CD14-positive monocyte (primary cell): ENCODE data around the gene DYNC2LI1. TPM values are rescaled to one million over a fixed set of nuclear protein-coding genes. Genes with fewer than 3 reads are reported as not detected.

Source experiments
- DNase-seq, 3 donors: peaks; one replicate each; pipeline ENCODE4 v3.0.0-alpha.2; 2011 to 2022
- H2AFZ ChIP-seq: 2 replicates; pipeline ENCODE4 v1.6.0; 2012; ENCODE audit warnings: mild to moderate bottlenecking, low read depth, low read length, inconsistent platforms; ENCODE audit not compliant: insufficient read depth, poor library complexity, severe bottlenecking
- H3K27ac ChIP-seq, 2 donors: 1 replicate in 1 of 2; 2 replicates in 1 of 2; pipeline ENCODE4 v1.5.1; 2012 to 2013; ENCODE audit warnings: low read length in 2 of 2, control low read depth in 1 of 2, inconsistent platforms in 1 of 2, low read depth in 1 of 2, mild to moderate bottlenecking in 1 of 2
- H3K27me3 ChIP-seq, 2 donors: one replicate each; pipeline versions ENCODE4 v1.6.0 to v1.6.1; 2011 to 2013; ENCODE audit warnings: low read length in 2 of 2; ENCODE audit not compliant: control insufficient read depth in 2 of 2, insufficient read depth in 2 of 2
- H3K36me3 ChIP-seq, 2 donors: replicated peaks in 1 of 2; 1 replicate in 1 of 2; 2 replicates in 1 of 2; pipeline versions ENCODE4 v1.5.1 to v1.6.1; 2012 to 2013; ENCODE audit warnings: low read length in 2 of 2, control low read depth in 1 of 2, inconsistent platforms in 1 of 2, mild to moderate bottlenecking in 1 of 2; ENCODE audit not compliant: insufficient read depth in 2 of 2, control insufficient read depth in 1 of 2
- H3K4me1 ChIP-seq, 2 donors: 1 replicate in 1 of 2; 2 replicates in 1 of 2; pipeline versions ENCODE4 v1.5.1 to v1.6.1; 2012 to 2013; ENCODE audit warnings: low read length in 2 of 2, control low read depth in 1 of 2, inconsistent platforms in 1 of 2, mild to moderate bottlenecking in 1 of 2, moderate library complexity in 1 of 2; ENCODE audit not compliant: insufficient read depth in 2 of 2, control insufficient read depth in 1 of 2
- H3K4me2 ChIP-seq: replicated peaks from 2 replicates; pipeline ENCODE3; 2012; ENCODE audit warnings: low read length, moderate library complexity, mild to moderate bottlenecking; ENCODE audit not compliant: poor library complexity, severe bottlenecking; ENCODE audit errors: extremely low read depth
- H3K4me3 ChIP-seq, 3 experiments: fragments of 200-600 bp in 1 of 3; sonication (generic) in 1 of 3; replicated peaks in 1 of 3; 1 replicate in 2 of 3; 2 replicates in 1 of 3; pipeline ENCODE4 v1.5.1; 2011 to 2013; ENCODE audit warnings: low read length in 3 of 3, mild to moderate bottlenecking in 3 of 3, control low read depth in 2 of 3, low read depth in 2 of 3, inconsistent platforms in 1 of 3, moderate library complexity in 1 of 3
- H3K79me2 ChIP-seq: 2 replicates; pipeline ENCODE4 v1.6.0; 2012; ENCODE audit warnings: mild to moderate bottlenecking, control low read depth, inconsistent platforms, low read length, moderate library complexity; ENCODE audit not compliant: insufficient read depth
- H3K9ac ChIP-seq: 2 replicates; pipeline ENCODE4 v1.6.0; 2017; ENCODE audit warnings: low read length, mild to moderate bottlenecking; ENCODE audit not compliant: insufficient read depth, poor library complexity, severe bottlenecking
- H3K9me3 ChIP-seq, 2 donors: replicated peaks in 1 of 2; 1 replicate in 1 of 2; 2 replicates in 1 of 2; pipeline versions ENCODE4 v1.5.1 to v1.6.1; 2012 to 2013; ENCODE audit warnings: low read length in 2 of 2, control low read depth in 1 of 2; ENCODE audit not compliant: control insufficient read depth in 1 of 2, insufficient read depth in 1 of 2
- H4K20me1 ChIP-seq: 2 replicates; pipeline ENCODE4 v1.6.0; 2012; ENCODE audit warnings: mild to moderate bottlenecking, low read length, control low read depth, moderate library complexity; ENCODE audit not compliant: insufficient read depth
- H3K27ac Mint-ChIP-seq, 7 donors: one replicate each; pipeline ENCODE4 v1.8.0; 2020; ENCODE audit warnings: mild to moderate bottlenecking in 7 of 7, mixed read lengths in 7 of 7, moderate library complexity in 6 of 7, inconsistent platforms in 2 of 7
- H3K27me3 Mint-ChIP-seq, 3 donors: one replicate each; pipeline ENCODE4 v1.8.0; 2021 to 2022; ENCODE audit warnings: low read depth in 3 of 3, mild to moderate bottlenecking in 3 of 3, mixed read lengths in 3 of 3, moderate library complexity in 3 of 3, inconsistent platforms in 1 of 3
- H3K36me3 Mint-ChIP-seq, 2 donors: one replicate each; pipeline ENCODE4 v1.8.0; 2020; ENCODE audit warnings: mixed read lengths in 2 of 2, inconsistent platforms in 1 of 2, mild to moderate bottlenecking in 1 of 2
- H3K4me1 Mint-ChIP-seq: one replicate; pipeline ENCODE4 v1.8.0; 2020; ENCODE audit warnings: mild to moderate bottlenecking, mixed read lengths
- H3K4me3 Mint-ChIP-seq, 2 donors: one replicate each; pipeline ENCODE4 v1.8.0; 2020; ENCODE audit warnings: mild to moderate bottlenecking in 2 of 2, mixed read lengths in 2 of 2, moderate library complexity in 1 of 2
- H3K9me3 Mint-ChIP-seq, 7 donors: one replicate each; pipeline ENCODE4 v1.8.0; 2020 to 2022; ENCODE audit warnings: mixed read lengths in 7 of 7, mild to moderate bottlenecking in 6 of 7, moderate library complexity in 6 of 7, inconsistent platforms in 2 of 7
- CTCF ChIP-seq: fragments of 200-600 bp; IDR thresholded peaks from one replicate; pipeline ENCODE4 v1.8.0; 2022; ENCODE audit warnings: antibody characterized with exemption, mild to moderate bottlenecking
- WGBS: methylation state at CpG from one replicate; pipeline ENCODE4 v1.1.5; 2013; ENCODE audit warnings: missing lambda C conversion rate; ENCODE audit not compliant: insufficient coverage; 5-methylcytosine and 5-hydroxymethylcytosine counted together
- intact Hi-C, 2 donors: fragments of 100-400 bp; cut with micrococcal nuclease; formaldehyde crosslinking; loops; one replicate each; pipeline versions ENCODE4 v1.15.0 to v1.15.1; 2023
- polyA plus RNA-seq, 3 donors: library from polyadenylated mRNA; depleted of rRNA in 1 of 3; unstranded in 2 of 3; stranded (reverse) in 1 of 3; fragments of 300-500 nt in 2 of 3; fragments of >200 nt in 1 of 3; fragmentation: Illumina TruSeq in 2 of 3; gene quantifications; 1 replicate in 2 of 3; 2 replicates in 1 of 3; pipeline ENCODE4 v1.2.3, GENCODE V29; 2012 to 2021

The DYNC2LI1 gene
- polyA plus RNA-seq, 3 donors = 2.5 to 4.4 (median 3.5) TPM

GRCh38 chr2:43812006-43812405 lies 38.2 kb downstream of the DYNC2LI1 start:
- Histone ChIP-seq H3K36me3 (no peaks in the 10 kb centered on the region), H3K4me2 (no peak overlapping the region), H3K27ac (no peak overlapping the region), H3K79me2 (no peaks in the 10 kb centered on the region), H3K9ac (no peak overlapping the region), H3K4me3 (no peak overlapping the region), H3K9me3 (no peaks in the 10 kb centered on the region), H2AFZ (no peak overlapping the region), H3K27me3 (no peaks in the 10 kb centered on the region), H4K20me1 (no peaks in the 10 kb centered on the region), H3K4me1 (no peaks in the 10 kb centered on the region)
- TF ChIP-seq CTCF = no peak
- Mint-ChIP-seq H3K9me3 (no peaks in the 10 kb centered on the region), H3K4me3 (no peak overlapping the region), H3K27me3 (no peaks in the 10 kb centered on the region), H3K36me3 (no peaks in the 10 kb centered on the region), H3K27ac (no peak overlapping the region), H3K4me1 (no peaks in the 10 kb centered on the region)
- WGBS = no CpG with 5 or more reads among the region's 2 CpGs
- intact Hi-C loops = no loop called here
- no peak for DNase-seq

- Mint-ChIP-seq H3K27me3 (no peaks in the 10 kb centered on the region), H3K27ac (no peak overlapping the region), H3K4me1 (no peaks in the 10 kb centered on the region), H3K4me3 (no peak overlapping the region), H3K36me3 (no peaks in the 10 kb centered on the region), H3K9me3 (no peaks in the 10 kb centered on the region)
- Histone ChIP-seq H3K9ac (no peak overlapping the region), H3K4me1 (no peaks in the 10 kb centered on the region), H3K36me3 (no peaks in the 10 kb centered on the region), H2AFZ (no peak overlapping the region), H3K4me3 (no peak overlapping the region), H4K20me1 (no peaks in the 10 kb centered on the region), H3K27ac (no peak overlapping the region), H3K9me3 (no peaks in the 10 kb centered on the region), H3K4me2 (no peak overlapping the region), H3K27me3 (no peaks in the 10 kb centered on the region), H3K79me2 (no peaks in the 10 kb centered on the region)
- no peak for TF ChIP-seq CTCF
- intact Hi-C loops = no loop called here
- no CpG with 5 or more reads among the region's 2 CpGs for WGBS
- DNase-seq = no peak
Measured at GRCh38 chr2:43812947-43813346, 39.1 kb downstream of the DYNC2LI1 start.
